Amniotic epithelial cell (primary cell): ENCODE measurements around the gene ABRAXAS1.

ENCODE experiments used
- DNase-seq: peaks from one replicate; pipeline ENCODE4 v3.0.0-alpha.2; 2010; ENCODE audit warnings: low read depth

ABRAXAS1 gene

DNA sequence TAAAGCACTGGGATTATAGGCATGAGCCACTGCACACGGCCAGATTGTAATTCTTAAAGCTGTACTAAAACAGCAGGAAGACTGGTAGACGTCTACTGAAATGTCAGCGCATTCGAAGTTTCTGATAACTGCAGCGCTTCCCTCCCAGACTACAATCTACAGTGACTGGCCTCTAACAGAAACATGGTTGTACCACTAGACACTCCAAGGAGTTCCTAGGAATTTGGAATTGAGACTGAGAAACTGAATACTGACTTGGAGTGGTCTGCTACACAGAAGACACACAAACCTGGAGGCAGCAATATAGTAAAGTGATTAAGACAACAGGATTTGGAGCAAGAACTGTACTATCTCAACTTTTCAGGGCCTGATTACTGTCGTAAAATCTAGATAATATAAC, 30.2 kb downstream of the ABRAXAS1 start:
- DNase-seq: peak; percentile 41

- no peak for DNase-seq
These were observed 35.9 kb downstream of the ABRAXAS1 start for GRCh38 chr4:83449009-83449408.

GRCh38 chr4:83440899-83441298, 44.0 kb downstream of the ABRAXAS1 start:
- DNase-seq: no peak

- DNase-seq: no peak
These were observed 44.6 kb downstream of the ABRAXAS1 start for GRCh38 chr4:83440148-83440814.

GRCh38 chr4:83438719-83439118, 46.2 kb downstream of the ABRAXAS1 start:
- peak; percentile 7 for DNase-seq

GRCh38 chr4:83436680-83437079, 48.2 kb downstream of the ABRAXAS1 start:
- no peak for DNase-seq

- no peak for DNase-seq
These were observed 53.7 kb downstream of the ABRAXAS1 start for GRCh38 chr4:83431200-83431599.

GRCh38 chr4:83418211-83418610, 66.7 kb downstream of the ABRAXAS1 start:
- DNase-seq: no peak

DNA sequence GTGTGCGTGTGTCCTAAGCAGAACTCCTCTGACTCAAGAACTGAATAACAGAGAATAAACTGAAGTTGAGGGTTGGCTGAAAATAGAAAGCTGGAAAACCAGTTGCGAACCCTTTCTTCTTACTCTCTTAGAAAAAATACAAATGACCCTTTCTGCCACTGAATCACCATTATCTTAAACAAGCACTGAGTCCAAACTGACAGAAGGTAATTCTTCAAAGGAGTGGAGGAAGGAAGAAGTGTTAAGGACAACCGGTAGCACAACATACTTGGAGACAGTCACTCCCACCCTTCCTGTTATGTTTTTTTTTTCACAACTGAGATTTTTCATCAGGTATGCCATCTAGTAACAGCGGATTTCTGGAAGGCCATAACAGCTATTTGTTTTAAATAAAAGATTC, 67.3 kb downstream of the ABRAXAS1 start:
- no peak for DNase-seq

- no peak for DNase-seq
These were observed 71.2 kb downstream of the ABRAXAS1 start for GRCh38 chr4:83413676-83414075.
